Measurements from ENCODE around the gene CLIC4.
"Not testable (repeated sequence)": the region's sequence is repeated elsewhere in the genome, so short reads cannot be mapped to it uniquely, and the experiment has no call there.

CLIC4 gene

DNA sequence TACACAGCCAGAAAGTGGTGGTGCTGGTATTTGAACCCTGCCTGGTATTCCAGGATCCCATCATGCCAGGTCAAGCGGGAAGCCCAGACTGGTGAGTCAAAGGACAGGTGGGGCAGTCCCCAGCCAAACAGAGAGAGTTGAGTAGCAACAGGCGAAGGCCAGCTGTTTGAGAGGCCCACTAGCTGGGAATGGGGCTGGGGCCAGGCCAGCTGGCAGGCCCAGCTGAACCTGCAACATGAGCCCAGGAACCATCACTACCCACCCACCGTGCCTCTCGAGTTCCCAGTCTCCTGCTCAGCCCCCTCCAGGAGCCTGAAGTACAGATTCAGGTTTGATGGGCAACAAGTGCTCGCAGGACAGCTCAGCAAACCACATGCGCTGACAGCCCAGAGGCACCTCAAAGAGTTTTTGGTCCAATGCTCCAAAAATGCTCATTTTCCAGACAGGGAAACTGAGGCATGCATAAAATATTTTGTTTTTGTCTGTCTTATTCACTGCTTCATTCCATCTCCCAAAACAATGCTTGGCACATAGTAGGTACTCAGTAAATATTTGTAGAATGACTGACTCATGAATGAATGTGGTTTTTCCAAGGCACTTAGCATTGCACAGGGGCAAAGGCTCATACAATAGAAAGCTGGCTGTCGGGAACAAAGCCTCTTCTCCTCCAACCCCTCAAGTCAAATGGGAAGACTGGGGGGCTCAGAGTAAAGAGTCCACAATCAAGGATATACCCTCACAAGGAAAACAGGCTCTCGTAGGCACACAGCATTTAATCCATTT is 42.5 kb upstream of the CLIC4 start:
- H3K27me3 ChIP-seq (replicated peaks), result no peaks in the 10 kb centered on the region
- H3K4me3 ChIP-seq (ENCODE audit: low read depth, low read length), result no peak overlapping the region
- no peak for TF ChIP-seq CTCF (IDR thresholded peaks at IDR 0.05; ENCODE audit: low read depth, low read length, missing control alignments)
- no peaks in the 10 kb centered on the region for H3K36me3 ChIP-seq (replicated peaks)
- H3K27ac ChIP-seq, result no peak overlapping the region
- no peak for DNase-seq
- in situ Hi-C loops (cut with HindIII; ENCODE audit: low pct_ligation_motif_present, low sequenced_read_pairs), result no loop called here

DNA sequence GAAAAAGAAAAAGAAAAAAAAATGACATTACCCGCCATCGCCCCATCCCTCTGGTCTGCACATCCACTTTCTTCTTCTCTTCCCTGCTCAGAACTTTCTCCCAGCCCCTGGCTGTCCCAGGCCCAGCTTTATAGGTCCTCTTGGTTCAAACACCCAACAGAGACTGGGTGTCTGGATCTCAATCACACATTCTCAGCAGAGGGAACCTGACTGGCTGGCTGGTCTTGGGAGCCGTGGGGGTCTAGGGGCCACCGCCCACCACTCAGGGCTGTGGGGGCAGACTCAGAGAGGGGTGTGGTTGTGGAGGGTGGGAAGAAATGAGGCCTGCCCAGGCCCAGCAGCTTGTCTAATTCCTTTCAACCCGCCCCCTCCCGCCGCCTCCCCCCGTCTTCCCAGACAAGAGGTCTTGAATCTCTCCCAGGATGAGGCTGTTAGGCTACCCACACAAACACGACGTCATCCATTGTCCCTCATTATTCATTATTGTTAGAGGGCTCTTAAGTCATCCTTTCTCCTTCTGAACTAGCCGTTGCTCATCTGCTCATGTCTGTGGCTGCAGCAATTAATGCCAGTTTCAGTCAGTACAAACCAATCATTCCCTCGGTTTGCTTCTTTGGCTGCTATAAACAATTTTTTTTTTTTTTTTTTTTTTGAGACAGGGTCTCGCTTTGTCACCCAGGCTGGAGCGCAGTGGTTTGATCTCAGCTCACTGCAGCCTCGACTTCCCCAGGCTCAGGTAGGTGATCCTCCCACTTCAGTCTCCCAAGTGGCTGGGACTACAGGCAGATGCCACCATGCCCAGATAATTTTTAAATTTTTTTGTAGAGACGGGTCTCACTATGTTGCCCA is 40.6 kb upstream of the CLIC4 start:
- H3K36me3 ChIP-seq (replicated peaks), result no peaks in the 10 kb centered on the region
- H3K27ac ChIP-seq, result peak overlapping the region; percentile 46
- peak; percentile 54 for DNase-seq
- H3K27me3 ChIP-seq (replicated peaks), result no peaks in the 10 kb centered on the region
- in situ Hi-C loops (cut with HindIII; ENCODE audit: low pct_ligation_motif_present, low sequenced_read_pairs), result no loop called here
- no peak overlapping the region for H3K4me3 ChIP-seq (ENCODE audit: low read depth, low read length)
- no peak for TF ChIP-seq CTCF (IDR thresholded peaks at IDR 0.05; ENCODE audit: low read depth, low read length, missing control alignments)

GRCh38 chr1:24705260-24706073 is 39.8 kb upstream of the CLIC4 start:
- no peak for TF ChIP-seq CTCF (IDR thresholded peaks at IDR 0.05; ENCODE audit: low read depth, low read length, missing control alignments)
- Histone ChIP-seq H3K36me3 (replicated peaks) (no peaks in the 10 kb centered on the region), H3K4me3 (ENCODE audit: low read depth, low read length) (peak overlapping the region; percentile 18), H3K27ac (peak overlapping the region; percentile 41), H3K27me3 (replicated peaks) (no peaks in the 10 kb centered on the region)
- in situ Hi-C loops (cut with HindIII; ENCODE audit: low pct_ligation_motif_present, low sequenced_read_pairs), result no loop called here
- peak; percentile 84 for DNase-seq

DNA sequence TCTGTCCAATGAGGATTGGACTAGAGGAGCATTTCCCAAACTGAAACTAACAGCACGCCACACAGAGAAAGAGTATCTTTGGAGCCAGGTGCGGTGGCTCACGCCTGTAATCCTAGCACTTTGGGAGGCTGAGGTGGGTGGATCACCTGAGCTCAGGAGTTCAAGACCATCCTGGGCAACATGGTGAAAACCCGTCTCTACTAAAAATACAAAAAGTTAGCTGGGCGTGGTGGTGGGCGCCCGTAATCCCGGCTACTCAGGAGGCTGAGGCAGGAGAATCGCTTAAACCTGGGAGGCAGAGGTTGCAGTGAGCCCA is 39.2 kb upstream of the CLIC4 start:
- in situ Hi-C loops (cut with HindIII; ENCODE audit: low pct_ligation_motif_present, low sequenced_read_pairs); H3K27ac ChIP-seq: not testable (repeated sequence)

GRCh38 chr1:24707687-24708086 is 37.6 kb upstream of the CLIC4 start:
- no peak for TF ChIP-seq CTCF (IDR thresholded peaks at IDR 0.05; ENCODE audit: low read depth, low read length, missing control alignments)
- no peak overlapping the region for H3K27ac ChIP-seq
- in situ Hi-C loops (cut with HindIII; ENCODE audit: low pct_ligation_motif_present, low sequenced_read_pairs), result no loop called here
- no peaks in the 10 kb centered on the region for H3K36me3 ChIP-seq (replicated peaks)
- peak; percentile 67 for DNase-seq
- no peak overlapping the region for H3K4me3 ChIP-seq (ENCODE audit: low read depth, low read length)
- no peaks in the 10 kb centered on the region for H3K27me3 ChIP-seq (replicated peaks)

More for the DNA sequence above, 39.2 kb upstream of the CLIC4 start:
- DNase-seq; H3K27me3 ChIP-seq (replicated peaks); H3K36me3 ChIP-seq (replicated peaks); H3K4me3 ChIP-seq (ENCODE audit: low read depth, low read length): not testable (repeated sequence)

GRCh38 chr1:24708938-24709337 is 36.3 kb upstream of the CLIC4 start:
- TF ChIP-seq CTCF (IDR thresholded peaks at IDR 0.05; ENCODE audit: low read depth, low read length, missing control alignments), result no peak
- H3K4me3 ChIP-seq (ENCODE audit: low read depth, low read length), result no peak overlapping the region
- H3K27me3 ChIP-seq (replicated peaks), result no peaks in the 10 kb centered on the region
- H3K36me3 ChIP-seq (replicated peaks), result no peaks in the 10 kb centered on the region
- H3K27ac ChIP-seq, result no peak overlapping the region
- no peak for DNase-seq
- in situ Hi-C loops (cut with HindIII; ENCODE audit: low pct_ligation_motif_present, low sequenced_read_pairs), result no loop called here

Data from brain microvascular endothelial cell (primary cell).